Ovary (tissue), 9 donors: ENCODE data around the gene SHB. TPM values are rescaled to one million over a fixed set of nuclear protein-coding genes. Genes with fewer than 3 reads are reported as not detected.

Experiments used
- DNase-seq, 5 donors: peaks; one replicate each; pipeline ENCODE4 v3.0.0-alpha.2; 2019 to 2020
- H3K27ac ChIP-seq, 2 donors: fragments of 200-600 bp; one replicate each; pipeline versions ENCODE4 v1.5.1 to v1.8.0; 2019 to 2022
- H3K27me3 ChIP-seq: fragments of 200-600 bp; one replicate; pipeline ENCODE4 v1.8.0; 2022
- H3K36me3 ChIP-seq: fragments of 200-600 bp; sonication (generic); one replicate; pipeline ENCODE4 v1.5.1; 2019
- H3K4me1 ChIP-seq: one replicate; pipeline ENCODE4 v1.8.1; 2013; ENCODE audit warnings: mild to moderate bottlenecking, moderate library complexity; ENCODE audit not compliant: insufficient read depth
- H3K4me3 ChIP-seq: fragments of 200-600 bp; sonication (generic); one replicate; pipeline ENCODE4 v1.5.1; 2017
- H3K9me3 ChIP-seq, 2 donors: fragments of 200-600 bp in 1 of 2; sonication (generic) in 1 of 2; one replicate each; pipeline versions ENCODE4 v1.5.1 to v1.8.1; 2013 to 2019; ENCODE audit warnings: mild to moderate bottlenecking in 1 of 2, moderate library complexity in 1 of 2
- EP300 ChIP-seq: sonication (generic); formaldehyde crosslinking; IDR thresholded peaks from one replicate; pipeline ENCODE4 v1.6.1; 2017; ENCODE audit warnings: antibody characterized with exemption
- POLR2A ChIP-seq: fragments of 450-650 bp; IDR thresholded peaks from one replicate; pipeline ENCODE4 v1.6.1; 2017; ENCODE audit warnings: antibody characterized with exemption, mild to moderate bottlenecking, moderate library complexity
- WGBS, 3 donors: extraction: QIAGEN DNeasy Blood & Tissue Kit in 1 of 3; methylation state at CpG; one replicate each; pipeline versions ENCODE4 v1.1.5 to v1.1.7; 2013 to 2017; 5-methylcytosine and 5-hydroxymethylcytosine counted together
- intact Hi-C, 4 donors: fragments of 100-400 bp; cut with DNase I; formaldehyde crosslinking; loops; one replicate each; pipeline versions ENCODE4 v1.11.0 to v1.15.1; 2022 to 2023
- polyA plus RNA-seq, 2 donors: library from polyadenylated mRNA; stranded (reverse); fragments of 200-250 nt in 1 of 2; fragments of 350-450 nt in 1 of 2; fragmentation: Illumina TruSeq in 1 of 2; extraction: RNeasy Lipid Tissue Mini Kit (QIAGEN cat#74804) in 1 of 2; gene quantifications; one replicate each; pipeline ENCODE4 v1.2.3, GENCODE V29; 2013 to 2014
- total RNA-seq, 7 donors: library from RNA; depleted of rRNA in 2 of 7; stranded (reverse); fragments of >200 nt in 2 of 7; fragmentation: NEBNext Ultra II Directional in 3 of 7; extraction: Animal tissue kit (Norgen Biotek cat#: 25700) in 3 of 7; gene quantifications; one replicate each; pipeline versions ENCODE4 v1.1.0 to v1.2.4, GENCODE V29; 2016 to 2023
- TF ChIP-seq, protein P1 (sequence below), 3 donors: fragments of 450-650 bp in 2 of 3; fragments of 200-600 bp in 1 of 3; IDR thresholded peaks; one replicate each; pipeline versions ENCODE4 v1.5.1 to v1.8.0; 2016 to 2022; ENCODE audit warnings: antibody characterized with exemption in 3 of 3, mild to moderate bottlenecking in 1 of 3
- donor health status: DM: no; HTN: no; CAD: no; lungs with moderate emphysema.
- donor health status: DM: no; HTN: no; CAD: no.
- donor health status: Bipolar disorder and iron deficiency.
- donor health status: DM: yes; HTN: yes; CAD: no.
- donor health status: DM: no; HTN: no; CAD: no.
- donor health status: DM: yes; HTN: yes; CAD: no.

The SHB gene
- total and polyA plus RNA-seq, 9 donors: 3.5 to 23.8 (median 9.0) TPM

DNA sequence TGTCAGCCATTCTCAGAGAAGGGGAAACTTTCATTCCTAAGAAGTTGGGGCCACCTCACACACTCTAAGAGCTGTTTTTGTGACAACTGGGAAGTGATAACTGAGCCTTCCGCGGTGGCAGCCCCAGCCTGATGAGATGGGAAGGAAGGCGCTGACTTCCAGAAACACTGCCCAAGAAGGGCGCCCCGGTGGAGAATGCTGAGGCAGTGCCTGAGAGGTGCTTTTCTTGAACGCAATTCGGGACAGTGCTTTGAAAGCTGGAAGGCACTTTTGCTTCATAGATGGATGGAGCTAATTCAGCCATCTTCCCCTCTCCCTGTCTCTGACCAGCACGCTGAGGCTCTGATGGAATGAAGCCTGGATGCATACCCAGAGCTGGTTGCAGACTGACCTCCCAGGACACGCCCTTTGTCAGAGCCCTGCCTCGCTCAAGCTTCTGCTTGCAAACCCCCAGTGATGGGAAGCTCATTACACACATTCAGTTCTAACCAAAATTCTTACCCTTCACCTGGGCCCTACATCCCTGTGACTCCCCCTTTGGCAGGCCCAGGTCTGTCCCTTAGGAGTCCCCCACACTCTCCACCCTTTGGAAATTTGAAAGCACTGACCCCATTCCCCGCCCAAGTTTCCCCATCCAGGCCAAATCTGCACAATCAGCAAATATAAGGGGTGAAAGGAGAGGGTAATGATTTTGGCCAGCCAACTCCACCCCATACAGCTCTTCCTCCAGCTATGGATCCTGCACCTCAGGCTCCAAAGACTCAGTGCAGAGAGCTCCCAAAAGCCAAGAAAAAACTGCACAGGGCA is 98.5 kb downstream of the SHB start:
- H3K9me3 ChIP-seq: no peaks in the 10 kb centered on the region
- H3K4me1 ChIP-seq: peaks cover 4% of the 10 kb centered on the region
- 85 to 89% (median 89%) methylated on average over 11 of the region's 11 CpGs for WGBS, 3 donors
- intact Hi-C loops: no loop called here
- H3K4me3 ChIP-seq: no peak overlapping the region
- H3K27me3 ChIP-seq: no peaks in the 10 kb centered on the region
- TF ChIP-seq EP300 (no peak), POLR2A (no peak)
- TF ChIP-seq, protein P1, sequence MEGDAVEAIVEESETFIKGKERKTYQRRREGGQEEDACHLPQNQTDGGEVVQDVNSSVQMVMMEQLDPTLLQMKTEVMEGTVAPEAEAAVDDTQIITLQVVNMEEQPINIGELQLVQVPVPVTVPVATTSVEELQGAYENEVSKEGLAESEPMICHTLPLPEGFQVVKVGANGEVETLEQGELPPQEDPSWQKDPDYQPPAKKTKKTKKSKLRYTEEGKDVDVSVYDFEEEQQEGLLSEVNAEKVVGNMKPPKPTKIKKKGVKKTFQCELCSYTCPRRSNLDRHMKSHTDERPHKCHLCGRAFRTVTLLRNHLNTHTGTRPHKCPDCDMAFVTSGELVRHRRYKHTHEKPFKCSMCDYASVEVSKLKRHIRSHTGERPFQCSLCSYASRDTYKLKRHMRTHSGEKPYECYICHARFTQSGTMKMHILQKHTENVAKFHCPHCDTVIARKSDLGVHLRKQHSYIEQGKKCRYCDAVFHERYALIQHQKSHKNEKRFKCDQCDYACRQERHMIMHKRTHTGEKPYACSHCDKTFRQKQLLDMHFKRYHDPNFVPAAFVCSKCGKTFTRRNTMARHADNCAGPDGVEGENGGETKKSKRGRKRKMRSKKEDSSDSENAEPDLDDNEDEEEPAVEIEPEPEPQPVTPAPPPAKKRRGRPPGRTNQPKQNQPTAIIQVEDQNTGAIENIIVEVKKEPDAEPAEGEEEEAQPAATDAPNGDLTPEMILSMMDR (IDR thresholded peaks at IDR 0.05): no peak
- no peaks in the 10 kb centered on the region for H3K36me3 ChIP-seq
- DNase-seq: no peak
- no peak overlapping the region for H3K27ac ChIP-seq

- no peaks in the 10 kb centered on the region for H3K9me3 ChIP-seq
- DNase-seq: no peak
- 88 to 94% (median 93%) methylated on average over 11 of the region's 11 CpGs for WGBS, 3 donors
- intact Hi-C loops: no loop called here
- H3K27me3 ChIP-seq: no peaks in the 10 kb centered on the region
- no peak overlapping the region for H3K27ac ChIP-seq
- TF ChIP-seq, protein P1 (IDR thresholded peaks at IDR 0.05): no peak
- no peak for TF ChIP-seq EP300
- no peak for TF ChIP-seq POLR2A
- peaks cover 4% of the 10 kb centered on the region for H3K4me1 ChIP-seq
- no peak overlapping the region for H3K4me3 ChIP-seq
- no peaks in the 10 kb centered on the region for H3K36me3 ChIP-seq
Observed at GRCh38 chr9:37969558-37970300, 99.3 kb downstream of the SHB start.

- no peak for DNase-seq
- no peaks in the 10 kb centered on the region for H3K36me3 ChIP-seq
- no peak overlapping the region for H3K27ac ChIP-seq
- intact Hi-C loops: no loop called here
- no peaks in the 10 kb centered on the region for H3K9me3 ChIP-seq
- H3K4me1 ChIP-seq: peaks cover 4% of the 10 kb centered on the region
- TF ChIP-seq EP300 (no peak), POLR2A (no peak)
- TF ChIP-seq, protein P1 (IDR thresholded peaks at IDR 0.05): no peak
- H3K27me3 ChIP-seq: no peaks in the 10 kb centered on the region
- WGBS, 3 donors: 48 to 50% (median 49%) methylated on average over 2 of the region's 2 CpGs
- no peak overlapping the region for H3K4me3 ChIP-seq
Observed at GRCh38 chr9:37969130-37969529, 99.9 kb downstream of the SHB start.

- Histone ChIP-seq H3K27ac (no peak overlapping the region), H3K27me3 (no peaks in the 10 kb centered on the region), H3K36me3 (no peaks in the 10 kb centered on the region), H3K4me3 (no peak overlapping the region), H3K4me1 (peaks cover 4% of the 10 kb centered on the region), H3K9me3 (no peaks in the 10 kb centered on the region)
- TF ChIP-seq, protein P1 (IDR thresholded peaks at IDR 0.05): no peak
- TF ChIP-seq POLR2A: no peak
- no peak for TF ChIP-seq EP300
- intact Hi-C loops: no loop called here
- WGBS, 3 donors: 51 to 75% (median 71%) methylated on average over 4 of the region's 4 CpGs
- no peak for DNase-seq
Observed at GRCh38 chr9:37968228-37968701, 100.8 kb downstream of the SHB start.
